Upper lobe of right lung (tissue), 1 donor: ENCODE results near the gene ALKAL2. TPM values are rescaled to one million over a fixed set of nuclear protein-coding genes. Genes with fewer than 3 reads are reported as not detected.

Experiments
- ATAC-seq: fragments of 200-7000 bp; cut with Tn5 transposase; one replicate; pipeline ENCODE4 v1.9.1; 2020; ENCODE audit warnings: mild to moderate bottlenecking, moderate library complexity
- DNase-seq: peaks from one replicate; pipeline ENCODE4 v3.0.0-alpha.2; 2020
- H3K27ac ChIP-seq: fragments of 200-600 bp; one replicate; pipeline ENCODE4 v1.8.0; 2022
- H3K27me3 ChIP-seq: fragments of 200-600 bp; one replicate; pipeline ENCODE4 v1.8.0; 2022; ENCODE audit warnings: mild to moderate bottlenecking
- H3K36me3 ChIP-seq: fragments of 200-600 bp; one replicate; pipeline ENCODE4 v1.8.0; 2022
- H3K4me1 ChIP-seq: fragments of 200-600 bp; one replicate; pipeline ENCODE4 v1.8.0; 2022
- H3K4me3 ChIP-seq: fragments of 200-600 bp; one replicate; pipeline ENCODE4 v1.8.0; 2022; ENCODE audit warnings: mild to moderate bottlenecking
- H3K9me3 ChIP-seq: fragments of 200-600 bp; one replicate; pipeline ENCODE4 v1.8.0; 2022
- intact Hi-C: fragments of 100-400 bp; cut with DNase I; formaldehyde crosslinking; loops from one replicate; pipeline ENCODE4 v1.11.0; 2022
- total RNA-seq: library from RNA; stranded (reverse); fragmentation: NEBNext Ultra II Directional; extraction: Animal tissue kit (Norgen Biotek cat#: 25700); gene quantifications from one replicate; pipeline ENCODE4 v1.2.1, GENCODE V29; 2021
- TF ChIP-seq, protein P1 (sequence below): fragments of 200-600 bp; IDR thresholded peaks from one replicate; pipeline ENCODE4 v1.8.0; 2022; ENCODE audit warnings: antibody characterized with exemption
- donor health status: DM: no; HTN: yes; CAD: no; lungs with severe emphysema.

ALKAL2 gene
- total RNA-seq, 1 donor from 2014 or later: 18.7 TPM

- peak; percentile 80 for ATAC-seq
- TF ChIP-seq, protein P1, sequence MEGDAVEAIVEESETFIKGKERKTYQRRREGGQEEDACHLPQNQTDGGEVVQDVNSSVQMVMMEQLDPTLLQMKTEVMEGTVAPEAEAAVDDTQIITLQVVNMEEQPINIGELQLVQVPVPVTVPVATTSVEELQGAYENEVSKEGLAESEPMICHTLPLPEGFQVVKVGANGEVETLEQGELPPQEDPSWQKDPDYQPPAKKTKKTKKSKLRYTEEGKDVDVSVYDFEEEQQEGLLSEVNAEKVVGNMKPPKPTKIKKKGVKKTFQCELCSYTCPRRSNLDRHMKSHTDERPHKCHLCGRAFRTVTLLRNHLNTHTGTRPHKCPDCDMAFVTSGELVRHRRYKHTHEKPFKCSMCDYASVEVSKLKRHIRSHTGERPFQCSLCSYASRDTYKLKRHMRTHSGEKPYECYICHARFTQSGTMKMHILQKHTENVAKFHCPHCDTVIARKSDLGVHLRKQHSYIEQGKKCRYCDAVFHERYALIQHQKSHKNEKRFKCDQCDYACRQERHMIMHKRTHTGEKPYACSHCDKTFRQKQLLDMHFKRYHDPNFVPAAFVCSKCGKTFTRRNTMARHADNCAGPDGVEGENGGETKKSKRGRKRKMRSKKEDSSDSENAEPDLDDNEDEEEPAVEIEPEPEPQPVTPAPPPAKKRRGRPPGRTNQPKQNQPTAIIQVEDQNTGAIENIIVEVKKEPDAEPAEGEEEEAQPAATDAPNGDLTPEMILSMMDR: peak; percentile 68
- H3K9me3 ChIP-seq: no peaks in the 10 kb centered on the region
- peaks cover 41% of the 10 kb centered on the region for H3K36me3 ChIP-seq
- H3K4me1 ChIP-seq: no peaks in the 10 kb centered on the region
- no peak overlapping the region for H3K4me3 ChIP-seq
- DNase-seq: no peak
- H3K27me3 ChIP-seq: no peaks in the 10 kb centered on the region
- H3K27ac ChIP-seq: no peak overlapping the region
- intact Hi-C loops: no loop called here
Measured at GRCh38 chr2:246489-247144, 41.3 kb downstream of the ALKAL2 start.

DNA sequence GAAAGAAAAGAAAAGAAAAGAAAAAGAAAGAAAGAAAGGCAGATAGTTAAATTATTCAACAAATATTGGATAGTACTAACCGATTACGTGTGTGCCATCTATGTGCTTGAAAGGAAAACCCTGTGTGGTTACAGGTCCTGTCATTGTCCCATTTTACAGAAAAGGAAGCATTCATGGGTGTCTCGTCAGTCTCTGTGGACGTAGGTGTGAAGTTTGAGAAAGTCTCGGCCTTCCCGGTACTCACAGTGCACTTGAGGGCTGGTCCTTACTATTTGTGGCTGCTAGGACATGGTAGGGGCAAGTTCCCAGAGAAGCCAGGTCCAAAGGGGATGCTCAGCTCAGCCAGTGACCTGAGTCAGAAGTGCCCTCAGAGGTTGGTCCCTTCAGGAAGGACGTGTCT, 43.3 kb downstream of the ALKAL2 start:
- no peaks in the 10 kb centered on the region for H3K4me1 ChIP-seq
- no peaks in the 10 kb centered on the region for H3K27me3 ChIP-seq
- DNase-seq (no peak), ATAC-seq (no peak)
- intact Hi-C loops: no loop called here
- H3K4me3 ChIP-seq: no peak overlapping the region
- peaks cover 37% of the 10 kb centered on the region for H3K36me3 ChIP-seq
- TF ChIP-seq, protein P1: no peak
- H3K27ac ChIP-seq: no peak overlapping the region
- no peaks in the 10 kb centered on the region for H3K9me3 ChIP-seq

DNA sequence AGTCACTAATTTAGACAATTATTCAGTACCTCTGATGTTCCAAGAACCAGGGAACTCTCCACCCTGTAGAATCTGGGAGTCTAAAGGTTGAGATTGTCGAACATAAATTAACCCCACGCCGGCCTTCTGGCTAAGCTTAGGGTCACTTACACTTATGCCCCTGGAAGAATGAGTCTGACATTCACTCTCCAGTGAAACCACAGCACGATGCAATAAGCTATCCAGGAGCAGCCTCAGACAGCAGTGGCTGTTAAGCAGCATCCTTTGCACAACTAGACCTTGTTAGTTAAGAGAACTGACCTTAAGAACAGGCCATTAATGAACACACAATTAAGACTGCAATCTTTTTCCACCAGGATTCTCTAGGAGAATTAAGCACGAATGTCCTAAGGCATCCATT, 49.0 kb downstream of the ALKAL2 start:
- Histone ChIP-seq H3K4me1 (no peaks in the 10 kb centered on the region), H3K4me3 (no peak overlapping the region), H3K36me3 (peaks cover 10% of the 10 kb centered on the region), H3K27ac (no peak overlapping the region), H3K9me3 (no peaks in the 10 kb centered on the region), H3K27me3 (no peaks in the 10 kb centered on the region)
- DNase-seq (no peak), ATAC-seq (no peak)
- TF ChIP-seq, protein P1: no peak
- intact Hi-C loops: no loop called here

GRCh38 chr2:238431-238830, 49.5 kb downstream of the ALKAL2 start:
- H3K36me3 ChIP-seq: peaks cover 11% of the 10 kb centered on the region
- intact Hi-C loops: no loop called here
- no peak overlapping the region for H3K27ac ChIP-seq
- no peaks in the 10 kb centered on the region for H3K9me3 ChIP-seq
- H3K4me1 ChIP-seq: no peaks in the 10 kb centered on the region
- no peak for DNase-seq
- ATAC-seq: no peak
- TF ChIP-seq, protein P1: no peak
- H3K4me3 ChIP-seq: no peak overlapping the region
- no peaks in the 10 kb centered on the region for H3K27me3 ChIP-seq

DNA sequence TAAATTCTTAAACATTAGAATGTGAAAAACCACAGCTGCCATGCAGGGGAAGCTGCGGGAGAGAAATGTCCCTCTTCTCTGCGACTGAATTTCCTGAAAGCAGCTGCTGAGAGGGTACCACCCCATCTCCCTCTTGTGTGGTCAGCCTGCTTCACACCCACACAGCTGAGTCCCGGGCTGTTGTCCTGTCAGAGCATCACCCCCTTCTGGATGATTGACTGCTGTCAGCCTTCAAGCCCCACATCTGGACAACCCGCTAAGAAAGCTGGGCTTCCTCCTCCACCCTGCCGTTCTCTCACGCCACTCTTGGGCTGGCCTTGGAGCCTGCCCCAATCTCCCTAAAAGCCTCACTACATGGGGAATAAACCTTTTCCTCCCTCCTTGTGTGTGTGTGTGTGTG, 50.0 kb downstream of the ALKAL2 start:
- Histone ChIP-seq H3K27ac (no peak overlapping the region), H3K27me3 (no peaks in the 10 kb centered on the region), H3K36me3 (peaks cover 14% of the 10 kb centered on the region), H3K4me1 (no peaks in the 10 kb centered on the region), H3K9me3 (no peaks in the 10 kb centered on the region), H3K4me3 (no peak overlapping the region)
- ATAC-seq (peak; percentile 25), DNase-seq (no peak)
- TF ChIP-seq, protein P1: no peak
- intact Hi-C loops: no loop called here
